ENCODE data around the gene DYRK3.

DNA sequence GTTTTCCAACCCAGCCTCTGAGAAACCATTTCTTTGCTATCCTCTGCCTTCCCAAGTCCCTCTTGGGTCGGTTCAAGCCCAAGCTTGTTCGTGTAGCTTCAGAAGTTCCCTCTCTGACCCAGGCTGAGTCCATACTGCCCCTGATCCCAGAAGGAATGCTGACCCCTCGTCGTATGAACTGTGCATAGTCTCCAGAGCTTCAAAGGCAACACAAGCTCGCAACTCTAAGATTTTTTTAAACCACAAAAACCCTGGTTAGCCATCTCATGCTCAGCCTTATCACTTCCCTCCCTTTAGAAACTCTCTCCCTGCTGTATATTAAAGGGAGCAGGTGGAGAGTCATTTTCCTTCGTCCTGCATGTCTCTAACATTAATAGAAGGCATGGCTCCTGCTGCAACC is 46.8 kb upstream of the DYRK3 start:
- no peak for TF ChIP-seq POLR2A (IDR thresholded peaks at IDR 0.05)
- no peak for TF ChIP-seq CTCF (IDR thresholded peaks at IDR 0.05)

Data from thyroid gland (tissue), 4 donors.